A549 (cell line): ENCODE results near the gene POT1. TPM values are rescaled to one million over a fixed set of nuclear protein-coding genes. Genes with fewer than 3 reads are reported as not detected.
"Not testable (repeated sequence)": the region's sequence is repeated elsewhere in the genome, so short reads cannot be mapped to it uniquely, and the experiment has no call there.

Experiments
- ATAC-seq, 2 experiments: fragments of 200-7000 bp in 1 of 2; fragments of >200 bp in 1 of 2; cut with Nextera tagmentation in 1 of 2; cut with Tn5 transposase in 1 of 2; 3 replicates each; pipeline versions ENCODE4 v1.8.0 to v1.9.1; 2018 to 2020; ENCODE audit warnings: mild to moderate bottlenecking in 1 of 2, moderate library complexity in 1 of 2
- CTCF ChIA-PET: fragments of 300-600 bp; sonication (Branson Sonifier 250); formaldehyde crosslinking; extraction: SDS; loops from one replicate; lab custom pipeline; 2021; ENCODE audit warnings: antibody characterized with exemption, inconsistent platforms; lab: Yijun Ruan, JAX
- POLR2A ChIA-PET: fragments of 350-600 bp; formaldehyde crosslinking; extraction: SDS; loops from one replicate; lab custom pipeline; 2021; ENCODE audit warnings: antibody characterized with exemption, inconsistent platforms; lab: Yijun Ruan, JAX
- DNase-seq, 2 experiments: peaks; one replicate each; pipeline versions ENCODE4 v3.0.0 to v3.0.0-alpha.2; 2011 to 2016; ENCODE audit warnings: low read depth in 1 of 2, low spot score in 1 of 2
- FAIRE-seq: peaks from 2 replicates; lab custom pipeline; 2011; peaks lifted over from hg19 to GRCh38; lab: Jason Lieb, UNC
- H3K27ac ChIP-seq, 2 experiments: fragments of >200 bp; sonication (Bioruptor Twin); formaldehyde crosslinking; 3 replicates each; pipeline ENCODE4 v1.5.1; 2016 to 2017
- H3K4me1 ChIP-seq: fragments of >200 bp; sonication (Bioruptor Twin); formaldehyde crosslinking; 3 replicates; pipeline ENCODE4 v1.6.1; 2016
- H3K4me2 ChIP-seq: fragments of >200 bp; sonication (Bioruptor Twin); formaldehyde crosslinking; 3 replicates; pipeline ENCODE4 v1.6.1; 2016
- H3K4me3 ChIP-seq: fragments of >200 bp; sonication (Bioruptor Twin); formaldehyde crosslinking; 3 replicates; pipeline ENCODE4 v1.5.1; 2016
- H3K9me3 ChIP-seq: fragments of >200 bp; sonication (Bioruptor Twin); formaldehyde crosslinking; 3 replicates; pipeline ENCODE4 v1.6.1; 2016
- EP300 ChIP-seq, 2 experiments: fragments of >200 bp; sonication (Bioruptor Twin); formaldehyde crosslinking; IDR thresholded peaks; 2 replicates in 1 of 2; 3 replicates in 1 of 2; pipeline ENCODE4 v1.6.1; 2016 to 2017
- FOSB ChIP-seq: fragments of 250-450 bp; sonication (Bioruptor Pico); IDR thresholded peaks from 2 replicates; pipeline ENCODE4 v1.5.0; 2020; ENCODE audit warnings: mild to moderate bottlenecking, moderate library complexity
- FOSL2 ChIP-seq, 2 experiments: fragments of 450-650 bp in 1 of 2; fragments of >200 bp in 1 of 2; sonication (Bioruptor Twin) in 1 of 2; formaldehyde crosslinking; IDR thresholded peaks; 2 replicates each; pipeline versions ENCODE4 v1.5.0 to v1.6.1; 2016 to 2020; ENCODE audit warnings: mild to moderate bottlenecking in 1 of 2, moderate library complexity in 1 of 2
- GATA3 ChIP-seq: IDR thresholded peaks from 2 replicates; pipeline ENCODE4 v1.6.1; 2012; ENCODE audit warnings: borderline replicate concordance
- HOXB5 ChIP-seq: fragments of 250-450 bp; sonication (Bioruptor Pico); IDR thresholded peaks from 2 replicates; pipeline ENCODE4 v1.5.0; 2020; ENCODE audit warnings: mild to moderate bottlenecking, moderate library complexity
- JUN ChIP-seq, 2 experiments: fragments of >200 bp; sonication (Bioruptor Twin); formaldehyde crosslinking; IDR thresholded peaks; 2 replicates in 1 of 2; 3 replicates in 1 of 2; pipeline ENCODE4 v1.6.1; 2016 to 2017
- JUNB ChIP-seq: fragments of >200 bp; sonication (Bioruptor Twin); formaldehyde crosslinking; IDR thresholded peaks from 2 replicates; pipeline ENCODE4 v1.6.1; 2016
- KDM5A ChIP-seq: fragments of 200-600 bp; sonication (generic); IDR thresholded peaks from 2 replicates; pipeline ENCODE4 v1.6.1; 2016; ENCODE audit warnings: antibody characterized with exemption, mild to moderate bottlenecking
- MAFK ChIP-seq: fragments of 450-650 bp; IDR thresholded peaks from 2 replicates; pipeline ENCODE4 v1.6.1; 2014; ENCODE audit not compliant: partially characterized antibody
- MAZ ChIP-seq: fragments of 150-350 bp; IDR thresholded peaks from 2 replicates; pipeline ENCODE4 v1.6.1; 2014; ENCODE audit warnings: antibody characterized with exemption, low read depth, low read length, borderline replicate concordance
- NFE2L2 ChIP-seq: fragments of 150-350 bp; conservative IDR thresholded peaks from 2 replicates; pipeline ENCODE4 v1.6.1; 2014; ENCODE audit warnings: low read length
- NPAS2 ChIP-seq: fragments of 250-450 bp; sonication (Bioruptor Pico); IDR thresholded peaks from 2 replicates; pipeline ENCODE4 v1.8.0; 2022; ENCODE audit warnings: mild to moderate bottlenecking, moderate library complexity, borderline replicate concordance
- POLR2A ChIP-seq: IDR thresholded peaks from 2 replicates; pipeline ENCODE4 v1.6.1; 2012; ENCODE audit warnings: mild to moderate bottlenecking, low read length
- POLR2AphosphoS2 ChIP-seq: conservative IDR thresholded peaks from 2 replicates; pipeline ENCODE4 v1.6.1; 2012; ENCODE audit warnings: low read length, improper control_type of control experiment, inconsistent platforms
- RAD21 ChIP-seq, 2 experiments: fragments of >200 bp in 1 of 2; sonication (Bioruptor Twin) in 1 of 2; formaldehyde crosslinking in 1 of 2; IDR thresholded peaks in 1 of 2; conservative IDR thresholded peaks in 1 of 2; 2 replicates in 1 of 2; 3 replicates in 1 of 2; pipeline ENCODE4 v1.6.1; 2012 to 2018; ENCODE audit warnings: inconsistent platforms in 1 of 2
- RARB ChIP-seq: fragments of 250-450 bp; sonication (Bioruptor Pico); IDR thresholded peaks from 2 replicates; pipeline ENCODE4 v1.8.0; 2021; ENCODE audit warnings: mild to moderate bottlenecking, moderate library complexity
- RNF2 ChIP-seq: fragments of 200-600 bp; sonication (generic); IDR thresholded peaks from 2 replicates; pipeline ENCODE4 v1.6.1; 2016; ENCODE audit warnings: low read depth, mild to moderate bottlenecking, antibody characterized with exemption, moderate library complexity, borderline replicate concordance
- ZFP36 ChIP-seq: fragments of 450-650 bp; IDR thresholded peaks from 2 replicates; pipeline ENCODE4 v1.6.1; 2014; ENCODE audit warnings: borderline replicate concordance; ENCODE audit not compliant: partially characterized antibody
- WGBS: methylation state at CpG from one replicate; pipeline ENCODE4 v1.1.6; 2017; ENCODE audit errors: missing lambda C conversion rate; 5-methylcytosine and 5-hydroxymethylcytosine counted together
- polyA minus RNA-seq: library from RNA; depleted of rRNA, polyadenylated mRNA; stranded (reverse); fragments of >200 nt; gene quantifications from 2 replicates; pipeline ENCODE4 v1.2.3, GENCODE V29; 2011; rRNA and poly(A)+ RNA removed
- polyA plus RNA-seq, 4 experiments: library from polyadenylated mRNA; depleted of rRNA in 3 of 4; stranded (reverse); fragments of >200 nt; fragmentation: RNase III in 1 of 4; extraction: RNeasy Plus Mini Kit Qiagen cat#74134 plus additional on column Dnase treatment in 1 of 4; gene quantifications; 2 replicates in 3 of 4; 3 replicates in 1 of 4; pipeline ENCODE4 v1.2.3, GENCODE V29; 2011 to 2017
- TF ChIP-seq, protein P1 (sequence below): fragments of 250-450 bp; sonication (Bioruptor Pico); IDR thresholded peaks from 2 replicates; pipeline ENCODE4 v1.5.0; 2021; ENCODE audit warnings: mild to moderate bottlenecking, moderate library complexity, borderline replicate concordance
- TF ChIP-seq, protein P2 (sequence below): fragments of >200 bp; sonication (Bioruptor Twin); formaldehyde crosslinking; IDR thresholded peaks from 3 replicates; pipeline ENCODE4 v1.6.1; 2016
- TF ChIP-seq, protein P3 (sequence below): fragments of 200-600 bp; sonication (generic); IDR thresholded peaks from 2 replicates; pipeline ENCODE4 v1.6.1; 2016; ENCODE audit warnings: antibody characterized with exemption, mild to moderate bottlenecking, moderate library complexity
- TF ChIP-seq, protein P4 (sequence below): IDR thresholded peaks from 2 replicates; pipeline ENCODE4 v1.6.1; 2012; ENCODE audit warnings: low read depth, borderline replicate concordance
- TF ChIP-seq, protein P5 (sequence below): IDR thresholded peaks from 2 replicates; pipeline ENCODE4 v1.6.1; 2012

POT1 gene, protein sequence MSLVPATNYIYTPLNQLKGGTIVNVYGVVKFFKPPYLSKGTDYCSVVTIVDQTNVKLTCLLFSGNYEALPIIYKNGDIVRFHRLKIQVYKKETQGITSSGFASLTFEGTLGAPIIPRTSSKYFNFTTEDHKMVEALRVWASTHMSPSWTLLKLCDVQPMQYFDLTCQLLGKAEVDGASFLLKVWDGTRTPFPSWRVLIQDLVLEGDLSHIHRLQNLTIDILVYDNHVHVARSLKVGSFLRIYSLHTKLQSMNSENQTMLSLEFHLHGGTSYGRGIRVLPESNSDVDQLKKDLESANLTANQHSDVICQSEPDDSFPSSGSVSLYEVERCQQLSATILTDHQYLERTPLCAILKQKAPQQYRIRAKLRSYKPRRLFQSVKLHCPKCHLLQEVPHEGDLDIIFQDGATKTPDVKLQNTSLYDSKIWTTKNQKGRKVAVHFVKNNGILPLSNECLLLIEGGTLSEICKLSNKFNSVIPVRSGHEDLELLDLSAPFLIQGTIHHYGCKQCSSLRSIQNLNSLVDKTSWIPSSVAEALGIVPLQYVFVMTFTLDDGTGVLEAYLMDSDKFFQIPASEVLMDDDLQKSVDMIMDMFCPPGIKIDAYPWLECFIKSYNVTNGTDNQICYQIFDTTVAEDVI
- 50.6 and 56.2 TPM in 2 replicates for polyA plus RNA-seq (2011; rRNA removed)
- 7.5 and 10.2 TPM in 2 replicates for polyA plus RNA-seq (2012; cell fraction: cytosol; rRNA removed)
- 5.9 and 6.6 TPM in 2 replicates for polyA plus RNA-seq (2012; cell fraction: nucleus; rRNA removed)
- polyA plus RNA-seq (2017; fragmentation: RNase III; extraction: RNeasy Plus Mini Kit Qiagen cat#74134 plus additional on column Dnase treatment), result 19.1 to 23.8 TPM (median 21.6 TPM) in 3 replicates
- 38.1 and 39.3 TPM in 2 replicates for polyA minus RNA-seq

DNA sequence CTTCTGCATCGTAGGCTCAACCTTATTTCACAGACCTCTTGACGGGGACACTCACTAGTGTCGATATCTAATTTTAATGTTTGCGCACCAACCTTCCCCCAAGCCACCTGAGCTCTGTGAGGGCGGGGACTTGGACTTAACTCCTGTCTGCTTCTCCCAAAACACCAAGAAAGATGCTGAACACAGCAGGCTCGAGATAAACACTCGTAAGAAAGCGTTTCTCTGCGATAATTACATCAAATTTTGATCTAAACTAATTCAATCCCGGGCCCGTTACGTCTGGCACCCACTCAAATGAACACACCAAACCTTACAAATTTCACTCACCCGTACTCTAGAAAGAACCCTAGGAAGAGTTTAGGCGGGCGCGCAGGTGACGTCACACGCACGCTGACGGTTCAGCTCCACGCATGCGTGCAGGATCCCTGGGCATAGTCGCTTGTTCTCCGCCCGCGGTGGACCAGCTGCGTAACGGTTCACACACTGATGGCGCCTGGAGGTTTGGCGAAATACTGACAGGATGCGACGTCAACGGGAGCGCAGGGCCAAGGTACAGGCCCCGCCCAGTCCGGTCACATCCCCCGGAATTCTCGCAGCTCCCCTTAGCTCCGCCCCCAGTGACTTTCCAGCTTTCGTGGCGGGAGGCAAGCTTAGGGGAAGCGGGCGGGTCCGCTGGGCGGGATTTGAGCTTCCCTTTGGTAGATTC lies at the start of gene POT1:
Gene POT1 (minus strand): TSS at position 359 of the 706 bp plus-strand sequence. CDS start 32,652 bp downstream, outside the sequence.
- Histone ChIP-seq H3K27ac (peak within 1 kb of the TSS; percentile 72 to 84), H3K4me2 (peak within 1 kb of the TSS; percentile 83), H3K9me3 (no peaks in the 10 kb centered on the region), H3K4me1 (peaks cover 10% of the 10 kb centered on the region; the same call in 2 of the 3 replicates)
- peak; percentile 84 for FAIRE-seq
- TF ChIP-seq, protein P1, sequence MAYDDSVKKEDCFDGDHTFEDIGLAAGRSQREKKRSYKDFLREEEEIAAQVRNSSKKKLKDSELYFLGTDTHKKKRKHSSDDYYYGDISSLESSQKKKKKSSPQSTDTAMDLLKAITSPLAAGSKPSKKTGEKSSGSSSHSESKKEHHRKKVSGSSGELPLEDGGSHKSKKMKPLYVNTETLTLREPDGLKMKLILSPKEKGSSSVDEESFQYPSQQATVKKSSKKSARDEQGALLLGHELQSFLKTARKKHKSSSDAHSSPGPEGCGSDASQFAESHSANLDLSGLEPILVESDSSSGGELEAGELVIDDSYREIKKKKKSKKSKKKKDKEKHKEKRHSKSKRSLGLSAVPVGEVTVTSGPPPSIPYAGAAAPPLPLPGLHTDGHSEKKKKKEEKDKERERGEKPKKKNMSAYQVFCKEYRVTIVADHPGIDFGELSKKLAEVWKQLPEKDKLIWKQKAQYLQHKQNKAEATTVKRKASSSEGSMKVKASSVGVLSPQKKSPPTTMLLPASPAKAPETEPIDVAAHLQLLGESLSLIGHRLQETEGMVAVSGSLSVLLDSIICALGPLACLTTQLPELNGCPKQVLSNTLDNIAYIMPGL (CRISPR knock-in tag), result no peak
- TF ChIP-seq JUN (IDR thresholded peaks at IDR 0.05) (peak in 1 of 2 experiments; percentile 49; a peak in 2 of 5 replicates), JUNB (no peak), ZFP36 (no peak), RAD21 (conservative IDR thresholded peaks at IDR 0.05 in 1 of 2, IDR thresholded peaks at IDR 0.05 in 1 of 2) (no peak), MAZ (no peak), NFE2L2 (no peak), RNF2 (no peak), FOSB (CRISPR knock-in tag) (no peak), FOSL2 (IDR thresholded peaks at IDR 0.05) (no peak), FOSL2 (CRISPR knock-in tag; IDR thresholded peaks at IDR 0.05) (no peak), POLR2A (peak; percentile 26), RARB (no peak), KDM5A (peak; percentile 61), GATA3 (peak; percentile 28; the same call in 1 of the 2 replicates), HOXB5 (CRISPR knock-in tag) (no peak), MAFK (peak; percentile 33), POLR2AphosphoS2 (no peak), NPAS2 (CRISPR knock-in tag) (no peak), EP300 (IDR thresholded peaks at IDR 0.05) (no peak)
- TF ChIP-seq, protein P2, sequence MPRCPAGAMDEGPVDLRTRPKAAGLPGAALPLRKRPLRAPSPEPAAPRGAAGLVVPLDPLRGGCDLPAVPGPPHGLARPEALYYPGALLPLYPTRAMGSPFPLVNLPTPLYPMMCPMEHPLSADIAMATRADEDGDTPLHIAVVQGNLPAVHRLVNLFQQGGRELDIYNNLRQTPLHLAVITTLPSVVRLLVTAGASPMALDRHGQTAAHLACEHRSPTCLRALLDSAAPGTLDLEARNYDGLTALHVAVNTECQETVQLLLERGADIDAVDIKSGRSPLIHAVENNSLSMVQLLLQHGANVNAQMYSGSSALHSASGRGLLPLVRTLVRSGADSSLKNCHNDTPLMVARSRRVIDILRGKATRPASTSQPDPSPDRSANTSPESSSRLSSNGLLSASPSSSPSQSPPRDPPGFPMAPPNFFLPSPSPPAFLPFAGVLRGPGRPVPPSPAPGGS, result peak; percentile 55; the same call in 1 of the 3 replicates
- TF ChIP-seq, protein P3, sequence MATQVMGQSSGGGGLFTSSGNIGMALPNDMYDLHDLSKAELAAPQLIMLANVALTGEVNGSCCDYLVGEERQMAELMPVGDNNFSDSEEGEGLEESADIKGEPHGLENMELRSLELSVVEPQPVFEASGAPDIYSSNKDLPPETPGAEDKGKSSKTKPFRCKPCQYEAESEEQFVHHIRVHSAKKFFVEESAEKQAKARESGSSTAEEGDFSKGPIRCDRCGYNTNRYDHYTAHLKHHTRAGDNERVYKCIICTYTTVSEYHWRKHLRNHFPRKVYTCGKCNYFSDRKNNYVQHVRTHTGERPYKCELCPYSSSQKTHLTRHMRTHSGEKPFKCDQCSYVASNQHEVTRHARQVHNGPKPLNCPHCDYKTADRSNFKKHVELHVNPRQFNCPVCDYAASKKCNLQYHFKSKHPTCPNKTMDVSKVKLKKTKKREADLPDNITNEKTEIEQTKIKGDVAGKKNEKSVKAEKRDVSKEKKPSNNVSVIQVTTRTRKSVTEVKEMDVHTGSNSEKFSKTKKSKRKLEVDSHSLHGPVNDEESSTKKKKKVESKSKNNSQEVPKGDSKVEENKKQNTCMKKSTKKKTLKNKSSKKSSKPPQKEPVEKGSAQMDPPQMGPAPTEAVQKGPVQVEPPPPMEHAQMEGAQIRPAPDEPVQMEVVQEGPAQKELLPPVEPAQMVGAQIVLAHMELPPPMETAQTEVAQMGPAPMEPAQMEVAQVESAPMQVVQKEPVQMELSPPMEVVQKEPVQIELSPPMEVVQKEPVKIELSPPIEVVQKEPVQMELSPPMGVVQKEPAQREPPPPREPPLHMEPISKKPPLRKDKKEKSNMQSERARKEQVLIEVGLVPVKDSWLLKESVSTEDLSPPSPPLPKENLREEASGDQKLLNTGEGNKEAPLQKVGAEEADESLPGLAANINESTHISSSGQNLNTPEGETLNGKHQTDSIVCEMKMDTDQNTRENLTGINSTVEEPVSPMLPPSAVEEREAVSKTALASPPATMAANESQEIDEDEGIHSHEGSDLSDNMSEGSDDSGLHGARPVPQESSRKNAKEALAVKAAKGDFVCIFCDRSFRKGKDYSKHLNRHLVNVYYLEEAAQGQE, result 0 out of 2 replicates have a peak, but pooled peaks have one; percentile 26
- TF ChIP-seq, protein P4, sequence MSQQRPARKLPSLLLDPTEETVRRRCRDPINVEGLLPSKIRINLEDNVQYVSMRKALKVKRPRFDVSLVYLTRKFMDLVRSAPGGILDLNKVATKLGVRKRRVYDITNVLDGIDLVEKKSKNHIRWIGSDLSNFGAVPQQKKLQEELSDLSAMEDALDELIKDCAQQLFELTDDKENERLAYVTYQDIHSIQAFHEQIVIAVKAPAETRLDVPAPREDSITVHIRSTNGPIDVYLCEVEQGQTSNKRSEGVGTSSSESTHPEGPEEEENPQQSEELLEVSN, result peak; percentile 99
- TF ChIP-seq, protein P5, sequence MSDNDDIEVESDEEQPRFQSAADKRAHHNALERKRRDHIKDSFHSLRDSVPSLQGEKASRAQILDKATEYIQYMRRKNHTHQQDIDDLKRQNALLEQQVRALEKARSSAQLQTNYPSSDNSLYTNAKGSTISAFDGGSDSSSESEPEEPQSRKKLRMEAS, result peak; percentile 94
- TF ChIP-seq, all 56 proteins: peak for 9
- ATAC-seq (peak; percentile 100), DNase-seq (peak; percentile 90 to 99)
- peak within 1 kb of the TSS; percentile 59 for H3K4me3 ChIP-seq
- WGBS, result 1% methylated on average over 44 of the region's 45 CpGs
- CTCF ChIA-PET, result interaction anchor here (1.3 kb wide), 2 partner anchors 61 to 67 kb away, joined by 4 to 6 read pairs; no protein-coding TSS in a partner anchor
- POLR2A ChIA-PET, result interaction anchor here (0.7 to 1.2 kb wide), 3 partner anchors 11 to 1181 kb away, joined by 3 to 6 read pairs (median 3); partner anchors contain the start of gene WASL

DNA sequence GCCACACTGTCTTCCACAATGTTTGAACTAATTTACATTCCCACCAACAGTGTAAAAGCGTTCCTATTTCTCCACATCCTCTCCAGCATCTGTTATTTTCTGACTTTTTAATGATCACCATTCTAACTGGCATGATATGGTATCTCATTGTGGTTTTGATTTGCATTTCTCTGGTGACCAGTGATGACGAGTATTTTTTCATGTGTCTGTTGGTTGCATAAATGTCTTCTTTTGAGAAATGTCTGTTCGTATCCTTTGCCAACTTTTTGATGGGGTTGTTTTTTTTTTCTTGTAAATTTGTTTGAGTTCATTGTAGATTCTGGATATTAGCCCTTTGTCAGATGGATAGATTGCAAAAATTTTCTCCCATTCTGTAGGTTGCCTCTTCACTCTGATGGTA lies 45.5 kb upstream of the POT1 start:
- H3K4me3 ChIP-seq, POLR2A ChIA-PET, ATAC-seq, FAIRE-seq, H3K4me2 ChIP-seq, H3K9me3 ChIP-seq, H3K4me1 ChIP-seq, DNase-seq, H3K27ac ChIP-seq, CTCF ChIA-PET: not testable (repeated sequence)
- WGBS, result 1% methylated on average over 3 of the region's 3 CpGs
